Astrocyte of the spinal cord (primary cell): ENCODE data around the gene MYH8.
A peak's percentile ranks its signal among the peaks of the same experiment; 100 is the strongest.

Experiments
- DNase-seq: peaks from one replicate; pipeline ENCODE4 v3.0.0; 2011; ENCODE audit warnings: low read depth, low spot score
- H3K4me3 ChIP-seq: 2 replicates; pipeline ENCODE4 v1.5.1; 2011; ENCODE audit warnings: low read depth, mild to moderate bottlenecking, low read length, moderate library complexity
- CTCF ChIP-seq: IDR thresholded peaks from 2 replicates; pipeline ENCODE4 v1.5.1; 2012; ENCODE audit warnings: low read depth, mild to moderate bottlenecking, low read length, inconsistent platforms
- in situ Hi-C: cut with HindIII; loops from 2 replicates; pipeline ENCODE4 v1.10.0; 2017; ENCODE audit warnings: low sequenced_read_pairs

The MYH8 gene

GRCh38 chr17:10447026-10447931 lies 25.5 kb upstream of the MYH8 start:
- in situ Hi-C loops, result no loop called here
- no peak for TF ChIP-seq CTCF

GRCh38 chr17:10439816-10440215 lies 18.1 kb upstream of the MYH8 start:
- TF ChIP-seq CTCF, result no peak
- in situ Hi-C loops, result no loop called here
- no peak overlapping the region for H3K4me3 ChIP-seq
- no peak for DNase-seq

More at GRCh38 chr17:10447026-10447931, 25.5 kb upstream of the MYH8 start:
- DNase-seq, result no peak
- H3K4me3 ChIP-seq, result no peak overlapping the region

- in situ Hi-C loops, result no loop called here
- DNase-seq, result no peak
- TF ChIP-seq CTCF, result no peak
- no peak overlapping the region for H3K4me3 ChIP-seq
These were observed 13.3 kb upstream of the MYH8 start for GRCh38 chr17:10435096-10435495.

GRCh38 chr17:10429421-10430045 lies 7.8 kb upstream of the MYH8 start:
- DNase-seq, result peak; percentile 2
- in situ Hi-C loops, result no loop called here
- H3K4me3 ChIP-seq, result no peak overlapping the region
- no peak for TF ChIP-seq CTCF

- no peak overlapping the region for H3K4me3 ChIP-seq
- DNase-seq, result no peak
- TF ChIP-seq CTCF, result no peak
- in situ Hi-C loops, result no loop called here
These were observed 7.0 kb upstream of the MYH8 start for GRCh38 chr17:10428781-10429180.

GRCh38 chr17:10421211-10421610 lies 539 bp downstream of the MYH8 start:
- DNase-seq, result no peak
- H3K4me3 ChIP-seq, result no peak overlapping the region
- in situ Hi-C loops, result no loop called here
- no peak for TF ChIP-seq CTCF
